A673 (cell line): ENCODE results near the gene IL24. TPM values are rescaled to one million over a fixed set of nuclear protein-coding genes. Genes with fewer than 3 reads are reported as not detected.

ENCODE experiments used
- BruUV-seq: library from RNA; stranded (reverse); fragments of 400-500 nt; replicated peaks from 2 replicates; lab custom pipeline; 2021; lab: Mats Ljungman, UMichigan
- CTCF ChIA-PET: fragments of 300-600 bp; sonication (Branson Sonifier 250); formaldehyde crosslinking; loops from one replicate; lab custom pipeline; 2022; ENCODE audit warnings: antibody characterized with exemption; lab: Charles Lee
- POLR2A ChIA-PET: fragments of 300-600 bp; sonication (Branson Sonifier 250); formaldehyde crosslinking; loops from one replicate; lab custom pipeline; 2022; ENCODE audit warnings: antibody characterized with exemption; ENCODE audit not compliant: low non-redundant PET; lab: Charles Lee
- DNase-seq: peaks from one replicate; pipeline ENCODE4 v3.0.0-alpha.2; 2015; ENCODE audit warnings: low spot score
- H3K27ac ChIP-seq: fragments of 200-600 bp; sonication (generic); 2 replicates; pipeline ENCODE4 v1.5.1; 2016; ENCODE audit warnings: mixed run types, low read depth, mild to moderate bottlenecking, mixed read lengths, antibody characterized with exemption, low read length; ENCODE audit not compliant: poor library complexity, severe bottlenecking
- H3K27me3 ChIP-seq: fragments of 200-600 bp; sonication (generic); replicated peaks from 2 replicates; pipeline ENCODE4 v1.6.1; 2017; ENCODE audit warnings: mixed run types, low read depth, mild to moderate bottlenecking, mixed read lengths, antibody characterized with exemption, low read length; ENCODE audit not compliant: insufficient read depth, poor library complexity
- H3K36me3 ChIP-seq: fragments of 200-600 bp; sonication (generic); 2 replicates; pipeline ENCODE4 v1.6.1; 2016; ENCODE audit warnings: mixed run types, mild to moderate bottlenecking, mixed read lengths, antibody characterized with exemption, low read length; ENCODE audit not compliant: insufficient read depth, poor library complexity, severe bottlenecking
- H3K4me1 ChIP-seq: fragments of 200-600 bp; sonication (generic); 2 replicates; pipeline ENCODE4 v1.6.1; 2017; ENCODE audit warnings: mixed run types, mild to moderate bottlenecking, mixed read lengths, antibody characterized with exemption, low read length; ENCODE audit not compliant: insufficient read depth, poor library complexity, severe bottlenecking
- H3K4me3 ChIP-seq: fragments of 200-600 bp; sonication (generic); 2 replicates; pipeline ENCODE4 v1.5.1; 2016; ENCODE audit warnings: low read depth, mixed run types, mild to moderate bottlenecking, mixed read lengths, low read length; ENCODE audit not compliant: poor library complexity, severe bottlenecking
- H3K9me3 ChIP-seq: fragments of 200-600 bp; sonication (generic); 2 replicates; pipeline ENCODE4 v1.6.1; 2016; ENCODE audit warnings: mixed run types, low read depth, mild to moderate bottlenecking, mixed read lengths, antibody characterized with exemption, low read length; ENCODE audit not compliant: poor library complexity, severe bottlenecking
- CTCF ChIP-seq: fragments of 300-800, 200-600 bp; sonication (generic); conservative IDR thresholded peaks from 2 replicates; pipeline ENCODE4 v1.5.1; 2017; ENCODE audit warnings: low read depth, mild to moderate bottlenecking, antibody characterized with exemption, low read length, moderate library complexity, mixed read lengths
- EZH2 ChIP-seq: fragments of 200-600 bp; sonication (generic); IDR thresholded peaks from 2 replicates; pipeline ENCODE4 v1.6.1; 2017; ENCODE audit warnings: borderline replicate concordance, low read depth, mild to moderate bottlenecking, mixed read lengths, antibody characterized with exemption, low read length; ENCODE audit not compliant: poor library complexity, severe bottlenecking
- intact Hi-C: fragments of 100-400 bp; cut with micrococcal nuclease; formaldehyde crosslinking; loops from one replicate; pipeline ENCODE4 v1.10.0; 2022; ENCODE audit not compliant: unreplicated experiment
- total RNA-seq: library from RNA; stranded (reverse); gene quantifications from 2 replicates; pipeline ENCODE4 v1.2.3, GENCODE V29; 2021

Gene IL24
- total RNA-seq, 1 experiment from 2014 or later: not detected

GRCh38 chr1:206930210-206930798 lies 33.1 kb downstream of the IL24 start:
- no TSS peak for BruUV-seq
- intact Hi-C loops: no loop called here
- ChIA-PET CTCF (no interaction called here), POLR2A (no interaction called here)
- no peak overlapping the region for H3K27ac ChIP-seq
- H3K36me3 ChIP-seq: no peaks in the 10 kb centered on the region
- no peaks in the 10 kb centered on the region for H3K9me3 ChIP-seq
- no peak for DNase-seq
- H3K4me1 ChIP-seq: no peaks in the 10 kb centered on the region
- H3K27me3 ChIP-seq: no peaks in the 10 kb centered on the region
- H3K4me3 ChIP-seq: no peak overlapping the region
- no peak for TF ChIP-seq EZH2
- TF ChIP-seq CTCF: no peak

- BruUV-seq: no TSS peak
- Histone ChIP-seq H3K27ac (no peak overlapping the region), H3K27me3 (no peaks in the 10 kb centered on the region), H3K4me1 (no peaks in the 10 kb centered on the region), H3K36me3 (no peaks in the 10 kb centered on the region), H3K9me3 (no peaks in the 10 kb centered on the region), H3K4me3 (no peak overlapping the region)
- CTCF ChIA-PET: interaction anchor here (1.3 kb wide), 1 partner anchor 10 kb away, joined by 3 read pairs; no protein-coding TSS in a partner anchor
- no peak for DNase-seq
- TF ChIP-seq EZH2 (no peak), CTCF (no peak)
- POLR2A ChIA-PET: no interaction called here
- intact Hi-C loops: no loop called here
Measured at GRCh38 chr1:206931709-206932108, 34.5 kb downstream of the IL24 start.

GRCh38 chr1:206932177-206932576 lies 34.9 kb downstream of the IL24 start:
- DNase-seq: no peak
- BruUV-seq: no TSS peak
- Histone ChIP-seq H3K9me3 (no peaks in the 10 kb centered on the region), H3K4me1 (no peaks in the 10 kb centered on the region), H3K4me3 (no peak overlapping the region), H3K36me3 (no peaks in the 10 kb centered on the region), H3K27me3 (no peaks in the 10 kb centered on the region), H3K27ac (no peak overlapping the region)
- intact Hi-C loops: no loop called here
- POLR2A ChIA-PET: no interaction called here
- no peak for TF ChIP-seq CTCF
- TF ChIP-seq EZH2: no peak
- CTCF ChIA-PET: interaction anchor here (1.3 kb wide), 1 partner anchor 10 kb away, joined by 3 read pairs; no protein-coding TSS in a partner anchor
